ENCODE measurements around the gene ALLC.

DNA sequence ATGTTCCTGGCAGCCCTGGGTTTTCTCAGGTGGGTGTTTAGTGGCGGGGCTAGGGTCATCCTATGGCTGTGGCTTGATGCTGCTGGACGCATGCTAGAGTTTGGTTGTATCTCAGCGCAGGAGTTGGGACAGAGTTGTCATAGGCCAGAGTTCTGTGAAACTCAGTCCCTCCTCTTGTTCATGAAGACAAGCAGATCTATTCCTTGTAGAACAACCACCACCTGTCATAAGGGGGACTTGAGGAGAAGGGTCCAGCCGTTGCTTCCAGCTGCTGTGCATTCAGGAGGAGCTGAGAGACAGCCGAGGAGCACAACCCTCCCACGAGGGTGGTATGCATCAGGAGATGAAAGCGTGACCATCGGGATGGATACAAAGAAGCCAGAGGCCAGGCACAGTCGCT lies 71.8 kb downstream of the ALLC start:
- no peak for TF ChIP-seq USF1 (IDR thresholded peaks at IDR 0.05)
- no peak for TF ChIP-seq MAX (IDR thresholded peaks at IDR 0.05)
- TF ChIP-seq RAD21 (IDR thresholded peaks at IDR 0.05; ENCODE audit: low read depth), result no peak
- no peak for TF ChIP-seq EP300 (IDR thresholded peaks at IDR 0.05; ENCODE audit: borderline replicate concordance)
- no peak for TF ChIP-seq TEAD4 (IDR thresholded peaks at IDR 0.05)
- no peak for TF ChIP-seq CEBPB (IDR thresholded peaks at IDR 0.05)
- TF ChIP-seq, protein P1, sequence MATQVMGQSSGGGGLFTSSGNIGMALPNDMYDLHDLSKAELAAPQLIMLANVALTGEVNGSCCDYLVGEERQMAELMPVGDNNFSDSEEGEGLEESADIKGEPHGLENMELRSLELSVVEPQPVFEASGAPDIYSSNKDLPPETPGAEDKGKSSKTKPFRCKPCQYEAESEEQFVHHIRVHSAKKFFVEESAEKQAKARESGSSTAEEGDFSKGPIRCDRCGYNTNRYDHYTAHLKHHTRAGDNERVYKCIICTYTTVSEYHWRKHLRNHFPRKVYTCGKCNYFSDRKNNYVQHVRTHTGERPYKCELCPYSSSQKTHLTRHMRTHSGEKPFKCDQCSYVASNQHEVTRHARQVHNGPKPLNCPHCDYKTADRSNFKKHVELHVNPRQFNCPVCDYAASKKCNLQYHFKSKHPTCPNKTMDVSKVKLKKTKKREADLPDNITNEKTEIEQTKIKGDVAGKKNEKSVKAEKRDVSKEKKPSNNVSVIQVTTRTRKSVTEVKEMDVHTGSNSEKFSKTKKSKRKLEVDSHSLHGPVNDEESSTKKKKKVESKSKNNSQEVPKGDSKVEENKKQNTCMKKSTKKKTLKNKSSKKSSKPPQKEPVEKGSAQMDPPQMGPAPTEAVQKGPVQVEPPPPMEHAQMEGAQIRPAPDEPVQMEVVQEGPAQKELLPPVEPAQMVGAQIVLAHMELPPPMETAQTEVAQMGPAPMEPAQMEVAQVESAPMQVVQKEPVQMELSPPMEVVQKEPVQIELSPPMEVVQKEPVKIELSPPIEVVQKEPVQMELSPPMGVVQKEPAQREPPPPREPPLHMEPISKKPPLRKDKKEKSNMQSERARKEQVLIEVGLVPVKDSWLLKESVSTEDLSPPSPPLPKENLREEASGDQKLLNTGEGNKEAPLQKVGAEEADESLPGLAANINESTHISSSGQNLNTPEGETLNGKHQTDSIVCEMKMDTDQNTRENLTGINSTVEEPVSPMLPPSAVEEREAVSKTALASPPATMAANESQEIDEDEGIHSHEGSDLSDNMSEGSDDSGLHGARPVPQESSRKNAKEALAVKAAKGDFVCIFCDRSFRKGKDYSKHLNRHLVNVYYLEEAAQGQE (IDR thresholded peaks at IDR 0.05; ENCODE audit: low read depth), result no peak
- TF ChIP-seq TCF12 (IDR thresholded peaks at IDR 0.05; ENCODE audit: low read depth), result no peak
- TF ChIP-seq TAF1 (IDR thresholded peaks at IDR 0.05; ENCODE audit: low read depth), result no peak
- no peak for TF ChIP-seq YY1 (IDR thresholded peaks at IDR 0.05; ENCODE audit: low read depth)
- TF ChIP-seq FOXM1 (IDR thresholded peaks at IDR 0.05; ENCODE audit: borderline replicate concordance, low read depth), result no peak

Measured in Ishikawa (cell line).